Thyroid gland (tissue), 4 donors: ENCODE results near the gene PHLPP2. TPM values are rescaled to one million over a fixed set of nuclear protein-coding genes. Genes with fewer than 3 reads are reported as not detected.

Experiments
- DNase-seq, 2 donors: peaks; one replicate each; pipeline ENCODE4 v3.0.0-alpha.2; 2019
- H3K27ac ChIP-seq, 3 donors: fragments of 200-600 bp; sonication (generic); 1 replicate in 2 of 3; 2 replicates in 1 of 3; pipeline ENCODE4 v1.5.1; 2016 to 2019; ENCODE audit warnings: mild to moderate bottlenecking in 1 of 3, moderate library complexity in 1 of 3
- H3K27me3 ChIP-seq: fragments of 200-600 bp; sonication (generic); one replicate; pipeline ENCODE4 v1.5.1; 2019
- H3K36me3 ChIP-seq, 2 donors: fragments of 200-600 bp; sonication (generic); one replicate each; pipeline ENCODE4 v1.5.1; 2016 to 2019
- H3K4me1 ChIP-seq, 2 donors: fragments of 200-600 bp; sonication (generic); one replicate each; pipeline ENCODE4 v1.5.1; 2017 to 2019
- H3K4me3 ChIP-seq, 3 donors: fragments of 200-600 bp; sonication (generic); replicated peaks in 1 of 3; 1 replicate in 2 of 3; 2 replicates in 1 of 3; pipeline ENCODE4 v1.5.1; 2016; ENCODE audit warnings: mild to moderate bottlenecking in 1 of 3
- H3K9me3 ChIP-seq: fragments of 200-600 bp; sonication (generic); one replicate; pipeline ENCODE4 v1.5.1; 2017
- CTCF ChIP-seq, 6 experiments: fragments of 200-600 bp in 3 of 6; fragments of 450-650 bp in 3 of 6; sonication (generic) in 3 of 6; IDR thresholded peaks; one replicate each; pipeline ENCODE4 v1.5.1; 2016 to 2019; ENCODE audit warnings: antibody characterized with exemption in 6 of 6, mild to moderate bottlenecking in 2 of 6, inconsistent platforms in 1 of 6, moderate library complexity in 1 of 6
- POLR2A ChIP-seq, 2 donors: fragments of 450-650 bp; IDR thresholded peaks; one replicate each; pipeline ENCODE4 v1.6.1; 2017; ENCODE audit warnings: antibody characterized with exemption in 2 of 2, mild to moderate bottlenecking in 2 of 2, moderate library complexity in 1 of 2
- WGBS, 2 donors: methylation state at CpG; one replicate each; pipeline ENCODE4 v1.1.5; 2017; 5-methylcytosine and 5-hydroxymethylcytosine counted together
- intact Hi-C: fragments of 100-400 bp; cut with DNase I; formaldehyde crosslinking; loops from one replicate; pipeline ENCODE4 v1.15.1; 2023
- total RNA-seq, 4 donors: library from RNA; depleted of rRNA; stranded (reverse); fragments of >200 nt; gene quantifications; one replicate each; pipeline ENCODE4 v1.2.3, GENCODE V29; 2016

Gene PHLPP2
- total RNA-seq, 4 donors from 2014 or later: 17.7 to 36.9 (median 21.8) TPM

- TF ChIP-seq CTCF (IDR thresholded peaks at IDR 0.05) (no peak), POLR2A (IDR thresholded peaks at IDR 0.05) (no peak)
- intact Hi-C loops: no loop called here
- 96 to 98% methylated on average over 2 of the region's 2 CpGs for WGBS, 2 donors
- Histone ChIP-seq H3K9me3 (no peaks in the 10 kb centered on the region), H3K4me3 (no peak overlapping the region), H3K27ac (no peak overlapping the region), H3K36me3 (peaks cover 14 to 29% of the 10 kb centered on the region in 2 donors), H3K27me3 (no peaks in the 10 kb centered on the region), H3K4me1 (peaks cover 0 to 6% of the 10 kb centered on the region in 2 donors)
- DNase-seq: no peak
Measured at GRCh38 chr16:71761097-71761496, 36.6 kb upstream of the PHLPP2 start.

- Histone ChIP-seq H3K4me3 (no peak overlapping the region), H3K9me3 (no peaks in the 10 kb centered on the region), H3K36me3 (peaks cover 33 to 48% of the 10 kb centered on the region in 2 donors), H3K27ac (peak overlapping the region in 1 of 3 donors; percentile 16), H3K4me1 (peaks cover 0 to 6% of the 10 kb centered on the region in 2 donors), H3K27me3 (no peaks in the 10 kb centered on the region)
- 58 to 62% methylated on average over 5 of the region's 5 CpGs for WGBS, 2 donors
- no peak for DNase-seq
- intact Hi-C loops: no loop called here
- TF ChIP-seq CTCF (IDR thresholded peaks at IDR 0.05) (no peak), POLR2A (IDR thresholded peaks at IDR 0.05) (no peak)
Measured at GRCh38 chr16:71758293-71758760, 33.8 kb upstream of the PHLPP2 start.

GRCh38 chr16:71754652-71755051 is 30.2 kb upstream of the PHLPP2 start:
- H3K27me3 ChIP-seq: no peaks in the 10 kb centered on the region
- H3K4me1 ChIP-seq: peaks cover 0 to 6% of the 10 kb centered on the region in 2 donors
- 87 to 90% methylated on average over 2 of the region's 2 CpGs for WGBS, 2 donors
- no peaks in the 10 kb centered on the region for H3K9me3 ChIP-seq
- intact Hi-C loops: no loop called here
- H3K4me3 ChIP-seq: no peak overlapping the region
- no peak overlapping the region for H3K27ac ChIP-seq
- no peak for DNase-seq
- peaks cover 36 to 51% of the 10 kb centered on the region in 2 donors for H3K36me3 ChIP-seq
- TF ChIP-seq POLR2A (IDR thresholded peaks at IDR 0.05) (no peak), CTCF (IDR thresholded peaks at IDR 0.05) (no peak)

GRCh38 chr16:71754108-71754507 is 29.6 kb upstream of the PHLPP2 start:
- no peak for DNase-seq
- intact Hi-C loops: no loop called here
- no peaks in the 10 kb centered on the region for H3K27me3 ChIP-seq
- TF ChIP-seq CTCF (IDR thresholded peaks at IDR 0.05): no peak
- no peak for TF ChIP-seq POLR2A (IDR thresholded peaks at IDR 0.05)
- H3K9me3 ChIP-seq: no peaks in the 10 kb centered on the region
- peaks cover 0 to 6% of the 10 kb centered on the region in 2 donors for H3K4me1 ChIP-seq
- H3K27ac ChIP-seq: no peak overlapping the region
- H3K36me3 ChIP-seq: peaks cover 42 to 57% of the 10 kb centered on the region in 2 donors
- H3K4me3 ChIP-seq: no peak overlapping the region

- 83 to 87% methylated on average over 4 of the region's 4 CpGs for WGBS, 2 donors
- TF ChIP-seq POLR2A (IDR thresholded peaks at IDR 0.05) (no peak), CTCF (IDR thresholded peaks at IDR 0.05) (no peak)
- Histone ChIP-seq H3K27me3 (no peaks in the 10 kb centered on the region), H3K4me1 (no peaks in the 10 kb centered on the region), H3K27ac (no peak overlapping the region), H3K4me3 (no peak overlapping the region), H3K36me3 (peaks cover 59% of the 10 kb centered on the region in 2 donors), H3K9me3 (no peaks in the 10 kb centered on the region)
- intact Hi-C loops: no loop called here
- DNase-seq: no peak
Measured at GRCh38 chr16:71748226-71748625, 23.7 kb upstream of the PHLPP2 start.
